GM12874 (cell line): Measurements from ENCODE around the gene STYX.

Experiments used
- CTCF ChIP-seq: IDR thresholded peaks from 2 replicates; pipeline ENCODE4 v1.5.1; 2011; ENCODE audit warnings: low read depth, mild to moderate bottlenecking, control low read depth, low read length, moderate library complexity; ENCODE audit not compliant: insufficient read depth

STYX gene

GRCh38 chr14:52821805-52822250 is 91.9 kb downstream of the STYX start:
- TF ChIP-seq CTCF: no peak

- TF ChIP-seq CTCF: no peak
Measured at GRCh38 chr14:52824462-52824861, 94.5 kb downstream of the STYX start.
